T-helper 9 cell (primary cell): ENCODE measurements around the gene SRBD1.
"Not testable (repeated sequence)": the region's sequence is repeated elsewhere in the genome, so short reads cannot be mapped to it uniquely, and the experiment has no call there.

Experiments
- DNase-seq: peaks from one replicate; pipeline ENCODE4 v3.0.0-alpha.2; 2020

Gene SRBD1

GRCh38 chr2:45458909-45459563 lies 152.0 kb downstream of the SRBD1 start:
- DNase-seq, result no peak

DNA sequence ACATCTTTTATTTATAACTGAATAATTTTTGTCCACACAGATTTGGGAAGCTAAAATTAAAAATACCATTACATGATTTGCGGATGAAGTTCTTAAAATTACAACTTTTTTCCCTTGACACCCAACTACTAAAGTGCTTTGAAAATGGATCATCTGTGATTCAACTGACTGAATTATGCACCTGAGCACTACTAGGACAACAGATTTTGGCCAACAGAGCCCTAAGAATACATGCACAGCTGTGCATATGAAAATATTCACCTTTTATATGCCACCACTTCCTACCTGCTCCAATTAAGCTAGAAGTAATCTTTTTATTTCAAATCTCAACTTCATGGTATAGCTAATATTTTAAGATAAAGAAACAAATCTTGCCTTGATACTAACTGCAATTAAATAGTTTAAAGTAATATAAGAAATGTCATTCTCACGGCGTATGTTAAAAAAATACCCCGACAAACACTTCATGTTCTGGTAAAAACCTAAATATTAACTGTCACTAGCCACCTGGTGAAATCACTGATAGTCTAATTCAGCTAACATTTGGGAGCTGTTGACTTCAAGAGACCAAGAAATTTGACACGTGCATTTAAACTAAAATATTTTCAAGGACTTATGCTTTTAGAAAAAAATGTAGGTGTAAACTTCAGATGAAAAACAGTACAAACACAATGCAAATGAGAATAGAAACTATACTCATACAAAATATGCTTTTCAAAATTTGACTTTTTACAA lies 153.7 kb downstream of the SRBD1 start:
- DNase-seq, result no peak

- DNase-seq, result no peak
These were observed 158.2 kb downstream of the SRBD1 start for GRCh38 chr2:45452866-45453265.

GRCh38 chr2:45450634-45451033 lies 160.4 kb downstream of the SRBD1 start:
- DNase-seq, result no peak

DNA sequence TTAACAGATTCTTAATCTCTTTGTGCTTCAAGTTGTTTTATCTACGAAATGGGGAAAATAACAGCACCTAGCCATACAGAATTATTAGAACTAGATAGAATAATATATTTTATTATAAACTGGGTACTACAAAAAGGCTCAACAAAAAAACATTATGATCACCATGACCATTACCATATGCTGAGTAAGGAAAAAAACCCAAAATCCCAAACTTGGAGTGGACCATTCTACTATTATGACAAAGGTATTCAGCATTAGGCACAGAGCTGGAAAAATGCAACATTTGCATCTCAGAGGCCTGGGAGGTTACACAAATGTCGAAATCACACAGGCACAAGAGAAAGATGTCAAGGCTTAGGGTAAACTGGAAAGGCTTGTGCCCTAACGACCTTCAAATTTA lies 162.8 kb downstream of the SRBD1 start:
- no peak for DNase-seq

DNA sequence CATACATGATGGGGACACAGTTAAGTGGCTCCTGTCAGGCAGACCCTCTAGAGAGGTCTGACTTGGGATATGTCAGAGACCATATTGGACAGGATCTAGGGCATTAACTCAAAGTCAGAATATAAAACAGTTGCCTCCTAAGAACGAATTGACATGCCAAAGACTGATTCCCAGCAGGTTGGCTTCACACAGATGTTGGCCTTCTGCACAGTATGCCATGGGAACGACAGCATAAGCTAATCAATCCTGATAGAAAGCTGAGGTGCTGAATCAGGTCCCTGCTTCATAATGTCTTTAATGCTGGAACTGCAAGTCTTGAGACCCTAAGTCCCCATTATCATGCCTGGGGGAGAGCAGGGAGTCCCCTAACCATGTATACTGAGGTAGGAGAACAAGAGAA lies 165.1 kb downstream of the SRBD1 start:
- no peak for DNase-seq

- DNase-seq, result no peak
These were observed 166.0 kb downstream of the SRBD1 start for GRCh38 chr2:45445037-45445436.

DNA sequence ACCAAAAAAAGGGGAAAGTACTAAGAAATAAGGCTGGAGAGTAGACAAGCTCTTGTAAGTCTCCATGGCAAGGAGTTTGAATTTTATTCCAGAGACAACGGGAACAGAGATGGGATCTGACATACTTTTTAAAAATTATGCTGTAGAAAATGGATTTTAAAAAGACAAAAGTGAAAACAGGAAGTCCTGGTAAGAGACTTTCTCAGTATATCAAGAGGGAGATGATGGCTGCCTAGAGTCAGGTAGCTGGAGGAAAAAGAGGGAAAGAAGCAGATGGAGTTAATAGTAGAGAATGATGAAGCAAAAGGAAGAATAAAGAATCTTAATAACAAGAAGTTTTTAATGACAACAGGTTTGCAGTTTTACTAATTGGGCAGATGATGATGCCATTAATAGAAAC lies 168.1 kb downstream of the SRBD1 start:
- no peak for DNase-seq

GRCh38 chr2:45442026-45442425 lies 169.0 kb downstream of the SRBD1 start:
- no peak for DNase-seq

DNA sequence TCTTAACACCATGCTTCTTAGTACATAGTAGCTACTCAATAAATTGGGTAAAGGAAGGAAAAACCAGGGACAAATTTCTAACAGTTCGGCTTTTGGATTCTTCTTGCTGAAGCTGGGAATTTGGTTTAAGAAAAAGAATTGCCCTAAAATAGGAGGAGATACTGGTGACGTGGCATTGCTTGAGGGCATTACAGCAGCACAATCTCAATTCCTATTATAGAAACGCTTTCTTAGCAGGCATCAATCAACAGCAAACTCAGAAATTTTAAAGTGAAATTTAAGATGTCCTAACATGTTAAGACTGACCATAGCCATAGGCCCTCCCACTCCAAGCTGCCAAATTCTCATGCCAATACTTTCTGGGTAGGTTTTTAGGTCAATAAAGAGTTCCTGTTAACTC lies 169.5 kb downstream of the SRBD1 start:
- DNase-seq, result no peak

DNA sequence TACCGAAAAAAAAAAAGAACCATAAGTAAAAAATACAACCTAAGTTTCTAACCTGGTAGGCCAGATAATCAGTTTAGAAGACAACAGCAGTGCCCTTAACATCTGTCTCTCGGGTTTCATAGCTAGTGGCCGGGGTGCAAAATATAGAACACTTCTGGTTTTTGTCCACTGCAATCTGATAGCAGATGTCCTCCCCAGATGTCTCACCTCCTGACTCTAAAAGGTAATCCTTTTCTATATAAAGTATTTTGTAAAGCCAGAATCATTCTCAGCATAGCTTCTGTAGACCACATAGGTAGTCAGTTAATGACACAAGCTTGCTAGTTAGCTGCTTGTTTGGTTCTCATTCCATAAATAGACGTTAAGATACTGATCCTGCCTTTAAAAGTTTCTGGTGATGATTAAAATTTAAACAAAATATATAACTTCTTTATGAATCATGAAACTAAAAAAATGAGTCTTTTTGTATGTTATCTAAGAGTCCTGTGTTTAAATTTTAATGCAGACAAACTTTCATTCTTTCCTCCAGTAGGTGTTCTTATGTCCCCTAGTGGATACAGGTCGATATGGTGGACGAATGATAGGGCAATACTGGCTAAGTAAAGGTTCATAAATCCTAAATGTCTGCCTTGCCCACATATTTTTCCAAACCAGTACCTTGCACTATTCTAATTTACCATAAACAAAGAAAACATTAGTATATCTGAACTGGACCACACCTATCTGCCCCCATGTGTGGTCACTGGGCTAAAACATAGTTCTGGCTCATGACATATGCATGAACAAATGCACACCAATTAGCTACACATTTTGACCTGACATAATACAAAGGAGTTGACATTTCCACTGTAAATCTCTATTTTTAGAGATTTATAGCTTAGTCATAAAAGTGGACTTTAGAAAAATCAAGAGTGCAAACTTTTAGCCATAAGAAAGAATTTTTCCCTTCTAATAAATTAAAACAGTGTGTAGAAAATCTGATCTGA lies 171.0 kb downstream of the SRBD1 start:
- no peak for DNase-seq

DNA sequence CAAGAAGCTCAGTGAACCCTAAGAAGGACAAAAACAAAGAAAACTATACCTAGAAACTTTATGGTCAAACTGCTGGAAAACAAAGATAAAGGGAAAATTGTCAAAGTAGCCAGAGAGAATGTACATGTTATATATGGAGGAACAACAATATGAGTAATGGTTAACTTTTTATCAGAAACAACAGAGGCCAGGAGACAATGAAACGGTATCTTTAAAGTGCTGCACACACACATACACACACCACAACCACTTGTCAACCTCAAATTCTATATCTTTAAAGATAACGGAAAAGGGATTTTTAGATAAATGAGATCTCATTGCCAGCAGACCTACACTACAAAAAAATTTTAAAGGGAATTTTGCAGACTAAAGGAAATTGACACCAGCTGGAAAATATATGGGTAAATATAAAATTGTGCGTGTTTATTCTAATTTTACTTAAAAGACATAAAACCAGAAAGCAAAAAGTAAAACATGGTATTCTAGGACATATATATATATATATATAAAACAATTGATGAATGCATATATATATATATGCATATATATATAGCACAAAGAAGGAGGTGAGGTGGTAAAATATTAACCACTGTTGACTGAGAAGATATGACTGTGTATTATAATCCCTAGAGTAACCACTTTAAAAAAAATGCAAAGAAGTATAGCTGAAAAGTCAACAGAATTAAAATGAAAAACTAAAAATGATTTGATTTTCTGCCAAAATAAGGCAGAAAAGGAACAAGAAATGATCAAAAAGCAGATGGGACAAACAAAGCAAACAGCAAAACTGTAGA lies 172.0 kb downstream of the SRBD1 start:
- no peak for DNase-seq

DNA sequence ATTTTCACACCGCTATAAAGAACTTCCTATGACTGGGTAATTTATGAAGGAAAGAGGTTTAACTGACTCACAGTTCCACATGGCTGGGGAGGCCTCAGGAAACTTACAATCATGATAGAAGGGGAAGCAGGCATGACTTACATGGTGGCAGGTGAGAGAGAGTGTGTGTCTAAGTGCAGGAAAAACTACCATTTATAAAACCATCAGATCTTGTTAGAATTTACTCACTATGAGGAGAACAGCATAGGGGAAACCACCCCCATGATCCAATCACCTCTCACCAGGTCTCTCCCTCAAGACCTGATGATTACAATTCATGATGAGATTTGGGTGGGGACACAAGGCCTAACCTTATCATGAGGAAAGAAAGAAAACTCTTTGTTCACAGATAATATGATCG lies 174.6 kb downstream of the SRBD1 start:
- no peak for DNase-seq

GRCh38 chr2:45435316-45435715 lies 175.8 kb downstream of the SRBD1 start:
- DNase-seq, result no peak

DNA sequence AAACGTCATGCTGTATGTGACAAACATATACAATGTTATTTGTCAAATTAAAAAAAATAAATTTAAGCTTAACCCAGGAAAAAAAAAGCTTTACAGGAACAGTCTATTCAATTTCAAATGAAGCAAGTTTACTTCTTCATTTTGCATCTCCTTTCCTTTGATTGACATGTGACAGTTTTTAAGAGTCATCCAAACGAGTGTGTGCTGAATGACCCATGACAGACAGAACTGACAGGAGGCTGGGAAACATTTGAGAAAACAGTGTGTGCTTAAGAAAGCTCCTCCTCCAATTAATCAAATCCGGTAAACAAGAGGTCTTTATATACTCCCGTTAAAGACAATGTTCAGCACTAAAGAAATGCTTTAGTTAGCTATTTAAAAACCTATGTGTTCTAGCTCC lies 177.7 kb downstream of the SRBD1 start:
- DNase-seq, result no peak

DNA sequence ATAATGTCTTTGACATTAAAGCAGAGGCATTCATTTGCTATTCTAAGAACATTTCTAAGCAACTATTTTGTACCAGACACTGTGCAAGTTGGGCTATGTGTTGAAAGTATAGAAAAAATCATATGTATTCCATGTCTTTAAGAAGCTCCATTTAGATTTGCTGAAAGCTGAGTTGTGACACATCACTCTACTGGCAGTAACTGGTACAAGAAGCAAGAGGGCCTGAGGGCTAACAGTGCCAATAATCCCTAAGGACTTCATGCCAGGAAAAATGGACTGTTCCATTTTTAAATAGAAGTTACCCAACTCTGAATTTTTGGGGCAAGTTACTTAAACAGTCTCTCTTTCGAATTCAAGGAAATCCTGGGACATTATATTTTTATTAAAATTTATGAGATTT lies 178.7 kb downstream of the SRBD1 start:
- DNase-seq, result no peak

GRCh38 chr2:45426025-45426424 lies 185.0 kb downstream of the SRBD1 start:
- DNase-seq, result not testable (repeated sequence)

GRCh38 chr2:45422921-45423320 lies 188.1 kb downstream of the SRBD1 start:
- DNase-seq, result no peak

- DNase-seq, result no peak
These were observed 192.5 kb downstream of the SRBD1 start for GRCh38 chr2:45418532-45418931.

DNA sequence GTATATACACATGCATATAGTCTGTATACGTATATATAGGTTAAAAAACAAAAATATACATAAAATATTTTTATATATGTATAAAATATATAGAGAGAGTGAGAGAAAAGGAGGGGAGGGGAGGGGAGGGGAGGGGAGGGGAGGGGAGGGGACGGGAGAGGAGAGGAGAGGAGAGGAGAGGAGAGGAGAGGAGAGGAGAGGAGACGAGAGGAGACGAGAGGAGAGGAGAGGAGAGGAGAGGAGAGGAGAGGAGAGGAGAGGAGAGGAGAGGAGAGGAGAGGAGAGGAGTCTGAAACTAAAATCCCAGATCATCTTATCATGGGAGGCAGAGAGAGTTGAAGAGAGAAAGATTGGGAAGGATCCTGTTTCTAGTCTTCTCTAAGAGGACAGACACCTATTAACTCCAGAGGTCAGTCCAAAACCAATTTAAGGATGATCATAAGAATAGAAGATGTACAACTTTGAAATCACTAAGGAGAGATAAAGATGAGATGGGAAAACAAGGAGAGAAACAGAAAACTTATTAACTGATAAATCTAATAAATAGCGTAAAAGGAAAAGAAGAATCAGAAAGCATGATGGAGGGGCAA lies 195.4 kb downstream of the SRBD1 start:
- no peak for DNase-seq

- DNase-seq, result no peak
These were observed 198.2 kb downstream of the SRBD1 start for GRCh38 chr2:45412754-45413379.

DNA sequence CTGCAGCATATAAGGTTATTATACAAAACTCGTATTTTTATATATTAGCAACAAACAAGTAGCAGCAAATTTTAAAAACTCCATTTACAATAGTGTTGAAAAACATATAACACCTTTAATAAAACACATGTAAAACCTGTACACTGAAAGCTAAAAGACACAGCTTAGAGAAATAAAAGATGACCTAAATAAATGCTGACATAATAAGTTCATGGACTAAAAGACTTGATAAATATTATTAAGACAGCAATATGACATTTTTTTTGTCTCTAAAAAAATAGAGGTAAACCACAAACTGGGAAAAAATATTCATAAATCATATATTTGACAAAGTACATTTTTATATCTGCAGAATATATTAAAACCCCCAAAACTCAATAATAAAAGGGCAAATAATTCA lies 201.4 kb downstream of the SRBD1 start:
- no peak for DNase-seq
